BLaER1 treated with 17β-estradiol and CSF1 and Interleukin-3, amounts not matched to agents 10 nM and 100 nM (cell line): Measurements from ENCODE around the gene EGLN3.

Experiments
- H3K27ac ChIP-seq, 11 experiments: shearing (Covaris generic); formaldehyde crosslinking; 2 replicates each; pipeline ENCODE4 v1.8.1; 2022
- H3K27me3 ChIP-seq, 11 experiments: shearing (Covaris generic); formaldehyde crosslinking; 2 replicates each; pipeline ENCODE4 v1.8.1; 2022
- H3K36me3 ChIP-seq, 11 experiments: shearing (Covaris generic); formaldehyde crosslinking; 2 replicates each; pipeline ENCODE4 v1.8.1; 2022
- H3K4me1 ChIP-seq, 10 experiments: shearing (Covaris generic); formaldehyde crosslinking; 2 replicates each; pipeline ENCODE4 v1.8.1; 2022
- H3K4me2 ChIP-seq, 11 experiments: shearing (Covaris generic); formaldehyde crosslinking; 2 replicates each; pipeline ENCODE4 v1.8.1; 2022
- H3K4me3 ChIP-seq, 10 experiments: shearing (Covaris generic); formaldehyde crosslinking; 2 replicates each; pipeline ENCODE4 v1.8.1; 2022
- H3K9ac ChIP-seq, 11 experiments: shearing (Covaris generic); formaldehyde crosslinking; 2 replicates each; pipeline ENCODE4 v1.8.1; 2022
- H3K9me3 ChIP-seq, 11 experiments: shearing (Covaris generic); formaldehyde crosslinking; replicated peaks in 1 of 11; 2 replicates each; pipeline ENCODE4 v1.8.1; 2022
- H4K20me1 ChIP-seq, 11 experiments: shearing (Covaris generic); formaldehyde crosslinking; 2 replicates each; pipeline ENCODE4 v1.8.1; 2022
- Cebpa-rat ChIP-seq, 11 experiments: shearing (Covaris generic); IDR thresholded peaks; 2 replicates each; pipeline ENCODE4 v1.8.1; 2022

EGLN3 gene

DNA sequence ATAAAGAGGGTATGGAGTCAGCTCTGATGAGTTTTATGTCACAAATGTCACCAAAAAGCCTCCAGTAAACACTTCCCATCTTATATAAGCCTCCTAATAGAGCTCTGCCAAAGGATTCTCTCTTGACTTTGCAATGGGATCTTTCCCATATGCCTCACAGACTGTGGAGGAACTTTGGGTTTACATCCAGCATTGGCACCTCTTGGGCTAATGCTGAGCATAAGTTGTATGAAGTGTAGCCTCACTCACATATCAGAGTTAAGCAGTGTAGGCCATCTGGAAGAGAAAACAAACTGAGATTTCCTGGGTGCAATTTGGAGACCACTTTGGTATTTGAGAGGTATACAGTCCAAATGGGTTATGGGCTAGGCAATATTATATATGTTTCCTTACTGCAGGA, 24.9 kb downstream of the EGLN3 start:
- no peaks in the 10 kb centered on the region for H3K9me3 ChIP-seq
- no peak overlapping the region for H3K4me3 ChIP-seq
- no peak overlapping the region for H3K4me2 ChIP-seq
- peaks cover 0 to 7% (median 0%) of the 10 kb centered on the region in 10 experiments; a peak in 2 of 20 replicates for H3K4me1 ChIP-seq
- no peaks in the 10 kb centered on the region for H3K36me3 ChIP-seq
- no peaks in the 10 kb centered on the region for H3K27me3 ChIP-seq
- H3K9ac ChIP-seq = no peak overlapping the region
- no peak overlapping the region for H3K27ac ChIP-seq
- H4K20me1 ChIP-seq = no peaks in the 10 kb centered on the region
- no peak for TF ChIP-seq Cebpa-rat (IDR thresholded peaks at IDR 0.05)

DNA sequence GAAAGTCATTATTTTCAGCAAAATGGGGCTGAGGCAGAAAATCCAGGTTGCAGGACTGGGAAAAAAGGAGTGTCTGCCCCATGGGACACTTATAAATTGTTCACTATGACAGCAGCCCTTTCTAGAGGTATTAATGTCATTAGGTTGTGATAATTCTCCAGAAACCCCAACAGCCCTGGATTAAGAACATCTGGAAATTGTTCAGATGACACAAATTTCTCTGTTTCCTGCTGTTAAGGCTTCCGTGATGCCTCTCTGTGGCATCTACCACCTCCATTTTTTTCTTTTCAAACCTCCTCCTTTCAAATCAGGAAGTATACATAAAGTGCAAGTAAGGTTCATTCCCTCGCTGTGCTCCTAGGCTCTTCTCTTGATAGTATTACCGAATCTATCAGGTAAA, 25.6 kb downstream of the EGLN3 start:
- Histone ChIP-seq H3K4me3 (no peak overlapping the region), H3K9ac (no peak overlapping the region), H3K4me2 (no peak overlapping the region), H3K27ac (no peak overlapping the region), H3K36me3 (no peaks in the 10 kb centered on the region), H3K9me3 (no peaks in the 10 kb centered on the region), H4K20me1 (no peaks in the 10 kb centered on the region), H3K4me1 (peaks cover 0 to 7% (median 0%) of the 10 kb centered on the region in 10 experiments; a peak in 1 of 20 replicates), H3K27me3 (no peaks in the 10 kb centered on the region)
- TF ChIP-seq Cebpa-rat (IDR thresholded peaks at IDR 0.05) = no peak

DNA sequence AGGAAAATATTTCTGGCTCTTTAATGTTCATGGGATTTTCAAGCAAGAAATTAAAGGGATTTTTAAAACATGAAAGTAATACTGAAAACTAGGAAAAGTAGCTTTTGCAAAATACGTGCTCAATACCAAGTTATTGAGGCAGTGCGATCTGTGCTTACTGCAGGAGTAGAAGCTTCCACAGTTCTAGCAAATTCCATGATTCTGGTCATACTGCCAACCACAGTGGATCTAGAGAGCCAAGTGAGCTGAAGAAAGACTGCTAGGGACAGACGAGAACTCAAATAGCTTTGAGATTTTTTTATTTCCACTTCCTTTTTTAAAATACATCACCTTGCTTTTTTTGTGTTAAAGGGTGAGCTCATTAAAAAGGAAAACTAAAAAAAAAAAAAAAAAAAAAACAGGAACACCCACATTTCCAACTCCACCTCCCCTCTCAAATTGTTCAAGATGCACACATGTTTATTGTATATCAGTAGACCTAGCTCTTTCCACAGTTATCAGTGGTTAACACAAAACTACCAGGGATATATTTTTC, 26.2 kb downstream of the EGLN3 start:
- Histone ChIP-seq H4K20me1 (no peaks in the 10 kb centered on the region), H3K4me2 (0 out of 22 replicates have a peak overlapping the region, but pooled peaks of 1 of the 11 experiments have one; percentile 6), H3K9ac (no peak overlapping the region), H3K4me1 (peaks cover 0 to 7% (median 0%) of the 10 kb centered on the region in 10 experiments; a peak in 1 of 20 replicates), H3K9me3 (no peaks in the 10 kb centered on the region), H3K4me3 (no peak overlapping the region), H3K27ac (no peak overlapping the region), H3K27me3 (no peaks in the 10 kb centered on the region), H3K36me3 (no peaks in the 10 kb centered on the region)
- no peak for TF ChIP-seq Cebpa-rat (IDR thresholded peaks at IDR 0.05)

DNA sequence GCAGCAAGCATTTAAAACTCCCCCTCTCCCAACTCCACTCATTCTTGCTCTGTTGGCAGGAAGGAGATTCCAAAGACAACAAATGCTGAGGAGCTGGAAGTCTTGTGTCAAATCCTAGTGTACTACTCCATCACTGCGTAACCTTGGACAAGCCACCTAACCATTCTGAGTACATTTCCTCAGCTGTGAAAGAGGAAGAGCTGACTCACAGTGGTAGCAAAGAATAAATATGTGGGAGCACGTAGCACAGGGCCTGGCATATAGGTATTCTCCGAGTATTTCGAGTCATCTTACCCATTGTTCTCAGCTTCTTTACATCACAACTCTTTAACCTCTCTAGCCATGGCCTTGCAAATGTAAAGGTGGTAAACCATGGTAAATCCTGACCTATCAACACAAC, 28.7 kb downstream of the EGLN3 start:
- no peak overlapping the region for H3K4me3 ChIP-seq
- H3K36me3 ChIP-seq = no peaks in the 10 kb centered on the region
- H3K27ac ChIP-seq = no peak overlapping the region
- H3K9ac ChIP-seq = no peak overlapping the region
- no peaks in the 10 kb centered on the region for H4K20me1 ChIP-seq
- no peaks in the 10 kb centered on the region for H3K27me3 ChIP-seq
- H3K9me3 ChIP-seq = no peaks in the 10 kb centered on the region
- H3K4me1 ChIP-seq = peaks cover 0 to 12% (median 0%) of the 10 kb centered on the region in 10 experiments; a peak in 5 of 20 replicates
- TF ChIP-seq Cebpa-rat (IDR thresholded peaks at IDR 0.05) = no peak
- no peak overlapping the region for H3K4me2 ChIP-seq

DNA sequence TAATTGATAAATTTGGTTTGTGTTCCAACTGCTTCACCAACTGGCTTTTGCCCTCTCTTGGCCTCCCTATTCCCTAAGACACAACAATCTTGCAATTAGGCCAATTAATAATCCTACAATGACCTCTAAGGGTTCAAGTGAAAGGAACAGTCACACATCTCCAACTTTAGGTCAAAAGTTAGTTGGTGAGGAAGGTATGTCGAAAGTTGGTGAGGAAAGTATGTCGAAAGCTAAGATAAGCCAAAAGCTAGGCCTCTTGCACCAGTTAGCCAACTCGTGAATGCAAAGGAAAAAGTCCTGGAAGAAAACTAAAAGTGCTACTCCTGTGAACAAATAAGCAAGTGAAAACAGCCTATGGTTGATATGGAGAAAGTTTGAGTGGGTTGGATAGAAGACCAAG, 32.6 kb downstream of the EGLN3 start:
- Histone ChIP-seq H4K20me1 (no peaks in the 10 kb centered on the region), H3K4me1 (peaks cover 0 to 9% (median 0%) of the 10 kb centered on the region in 10 experiments; a peak in 5 of 20 replicates), H3K27me3 (no peaks in the 10 kb centered on the region), H3K4me2 (no peak overlapping the region), H3K4me3 (no peak overlapping the region), H3K27ac (no peak overlapping the region), H3K9ac (no peak overlapping the region), H3K36me3 (no peaks in the 10 kb centered on the region), H3K9me3 (no peaks in the 10 kb centered on the region)
- TF ChIP-seq Cebpa-rat (IDR thresholded peaks at IDR 0.05) = no peak

DNA sequence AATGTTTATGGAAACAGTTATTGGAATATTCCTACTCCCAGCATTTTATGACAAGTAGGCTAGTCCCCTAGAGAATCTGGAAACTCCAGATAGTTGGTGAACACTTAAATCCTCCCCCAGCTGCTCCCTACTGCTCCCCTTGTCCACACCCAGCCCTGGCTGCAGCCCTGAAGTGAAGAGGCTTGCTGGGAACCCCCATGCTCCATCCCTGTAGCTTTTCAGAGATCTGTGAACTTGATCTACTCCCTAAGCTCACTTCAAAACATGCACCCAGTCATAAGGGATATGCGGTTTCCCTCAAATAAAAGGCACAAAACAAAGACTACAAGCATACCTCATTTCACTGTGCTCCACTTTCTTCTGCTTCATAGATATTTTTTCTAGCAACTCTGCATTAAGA, 33.2 kb downstream of the EGLN3 start:
- no peaks in the 10 kb centered on the region for H4K20me1 ChIP-seq
- H3K27ac ChIP-seq = no peak overlapping the region
- no peaks in the 10 kb centered on the region for H3K27me3 ChIP-seq
- H3K9me3 ChIP-seq = no peaks in the 10 kb centered on the region
- no peak overlapping the region for H3K9ac ChIP-seq
- H3K36me3 ChIP-seq = no peaks in the 10 kb centered on the region
- peaks cover 0 to 9% (median 0%) of the 10 kb centered on the region in 10 experiments; a peak in 5 of 20 replicates for H3K4me1 ChIP-seq
- peak overlapping the region in 2 of 11 experiments; percentile 19 to 27; a peak in 1 of 22 replicates for H3K4me2 ChIP-seq
- TF ChIP-seq Cebpa-rat (IDR thresholded peaks at IDR 0.05) = no peak
- H3K4me3 ChIP-seq = no peak overlapping the region

DNA sequence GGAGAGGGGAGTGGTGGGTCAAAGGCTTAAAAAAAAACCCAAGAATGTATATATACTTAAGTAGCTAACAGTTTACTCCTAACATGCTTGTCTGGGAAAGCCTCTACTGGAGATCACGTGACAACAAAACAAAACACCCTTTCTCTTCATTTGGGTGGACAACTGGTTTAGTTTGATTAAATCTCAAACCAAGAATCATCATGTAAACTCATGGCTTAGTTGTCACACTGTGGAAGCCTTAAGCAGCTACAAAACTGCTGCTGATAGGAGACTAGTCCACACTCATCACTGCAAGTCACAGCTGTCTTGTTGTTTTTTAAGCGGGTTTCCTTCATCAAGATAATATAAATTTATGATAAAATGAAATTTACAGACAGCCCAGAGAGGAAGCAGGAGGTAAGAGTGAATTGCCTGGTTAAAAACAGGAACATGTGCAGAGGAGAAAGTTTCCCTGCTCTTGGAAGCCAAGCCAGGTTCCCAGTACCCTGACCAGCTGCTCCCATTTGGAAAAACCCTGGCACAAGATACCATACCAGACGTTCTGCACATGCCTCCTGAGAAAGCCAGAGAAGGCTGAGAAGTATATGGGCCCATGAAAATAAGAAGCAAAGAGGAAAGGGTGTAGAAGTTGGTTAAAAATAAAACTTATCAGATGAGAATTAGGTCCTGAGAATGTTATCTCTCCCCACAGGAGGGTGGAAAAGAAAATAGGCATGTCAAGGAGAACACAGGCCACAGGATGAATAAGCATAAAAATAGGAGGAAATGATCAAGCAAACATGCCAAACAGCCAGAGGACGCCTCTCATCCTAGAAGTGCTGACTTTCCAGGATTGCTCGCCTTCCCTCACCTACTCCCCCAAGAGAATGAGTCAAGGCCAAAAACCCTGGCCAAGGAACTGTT, 34.0 kb downstream of the EGLN3 start:
- Histone ChIP-seq H3K27ac (no peak overlapping the region), H3K4me2 (peak overlapping the region in 3 of 11 experiments; percentile 19 to 27 (median 23); a peak in 4 of 22 replicates), H3K36me3 (no peaks in the 10 kb centered on the region), H3K9ac (no peak overlapping the region), H3K4me3 (no peak overlapping the region), H3K4me1 (peaks cover 0 to 9% (median 0%) of the 10 kb centered on the region in 10 experiments; a peak in 5 of 20 replicates), H4K20me1 (no peaks in the 10 kb centered on the region), H3K9me3 (no peaks in the 10 kb centered on the region), H3K27me3 (no peaks in the 10 kb centered on the region)
- no peak for TF ChIP-seq Cebpa-rat (IDR thresholded peaks at IDR 0.05)

DNA sequence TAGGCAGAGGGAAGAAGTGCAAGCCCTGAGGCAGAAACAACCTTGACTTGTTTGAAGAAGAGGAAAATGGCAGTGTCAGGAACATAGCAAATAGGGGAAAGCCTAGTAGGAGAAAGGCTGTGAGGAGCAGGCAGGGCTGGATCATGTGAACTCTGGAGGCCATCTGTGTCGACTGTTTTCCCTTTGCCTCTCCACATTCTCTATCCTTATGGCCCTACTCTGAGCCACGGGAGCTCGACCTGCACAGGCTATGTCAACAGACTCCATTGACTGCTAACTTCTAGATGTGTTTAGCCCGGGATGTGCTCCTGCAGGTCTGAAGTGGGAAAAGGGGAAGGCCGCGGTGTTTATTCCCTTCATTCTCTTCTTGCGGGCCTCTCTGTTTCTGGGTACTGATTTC, 35.2 kb downstream of the EGLN3 start:
- Histone ChIP-seq H3K27me3 (no peaks in the 10 kb centered on the region), H3K36me3 (no peaks in the 10 kb centered on the region), H4K20me1 (no peaks in the 10 kb centered on the region), H3K9me3 (no peaks in the 10 kb centered on the region), H3K4me3 (no peak overlapping the region), H3K27ac (no peak overlapping the region), H3K4me1 (peaks cover 0 to 9% (median 0%) of the 10 kb centered on the region in 10 experiments; a peak in 5 of 20 replicates), H3K9ac (no peak overlapping the region), H3K4me2 (peak overlapping the region in 5 of 11 experiments; percentile 7 to 29 (median 11); a peak in 4 of 22 replicates)
- TF ChIP-seq Cebpa-rat (IDR thresholded peaks at IDR 0.05) = no peak

DNA sequence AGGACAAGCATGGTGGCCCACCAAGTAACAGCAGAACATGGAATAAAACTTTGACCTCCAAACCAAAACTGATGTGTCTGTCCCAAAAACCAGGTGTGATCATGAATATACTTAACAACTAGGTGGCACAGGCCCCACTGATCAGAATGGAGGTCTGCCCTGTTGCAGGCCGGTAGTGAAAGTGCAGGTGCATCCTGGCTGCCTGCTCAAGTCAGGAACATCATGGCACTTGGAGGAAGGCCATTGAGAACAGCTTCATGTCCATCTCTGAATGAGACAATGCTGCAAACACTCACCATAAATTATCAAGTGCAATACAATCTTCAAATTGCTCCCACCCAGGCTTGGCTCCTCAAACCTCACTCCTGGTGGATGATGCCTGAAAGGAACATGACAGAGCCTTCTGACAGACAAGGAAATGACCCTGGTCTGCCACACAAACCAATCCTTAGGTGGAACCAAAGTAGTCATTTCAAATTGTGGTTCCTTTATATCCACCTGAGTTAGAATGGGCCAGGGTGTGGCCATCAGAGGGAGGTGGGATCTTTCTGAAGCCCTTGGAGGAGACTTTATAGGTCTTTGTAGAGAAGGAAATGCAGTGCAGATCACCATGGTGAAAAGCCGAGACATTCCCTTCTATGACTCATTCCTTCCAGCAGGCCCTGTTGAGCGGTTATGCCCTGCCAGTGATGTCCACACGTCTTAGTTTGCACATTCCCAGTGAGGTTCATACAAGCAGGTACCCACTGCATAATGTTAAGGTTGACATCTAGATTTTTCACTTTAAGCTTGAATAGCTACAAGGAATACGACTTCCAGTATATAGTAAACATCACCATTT, 36.0 kb downstream of the EGLN3 start:
- H3K4me2 ChIP-seq = no peak overlapping the region
- H3K27me3 ChIP-seq = no peaks in the 10 kb centered on the region
- H3K27ac ChIP-seq = no peak overlapping the region
- no peak for TF ChIP-seq Cebpa-rat (IDR thresholded peaks at IDR 0.05)
- H3K9ac ChIP-seq = no peak overlapping the region
- no peaks in the 10 kb centered on the region for H3K36me3 ChIP-seq
- no peaks in the 10 kb centered on the region for H3K9me3 ChIP-seq
- peaks cover 0 to 9% (median 0%) of the 10 kb centered on the region in 10 experiments; a peak in 5 of 20 replicates for H3K4me1 ChIP-seq
- no peaks in the 10 kb centered on the region for H4K20me1 ChIP-seq
- H3K4me3 ChIP-seq = no peak overlapping the region
